CD4-positive, alpha-beta T cell treated with Interleukin-21 for 1 hour (primary cell): ENCODE data around the gene DNMT3B.
"Not testable (repeated sequence)": the region's sequence is repeated elsewhere in the genome, so short reads cannot be mapped to it uniquely, and the experiment has no call there.

Experiments
- DNase-seq: peaks from one replicate; pipeline ENCODE4 v3.0.0-alpha.2; 2020

DNMT3B gene

GRCh38 chr20:32761831-32762753 is at the start of gene DNMT3B:
Gene DNMT3B (plus strand): TSS chr20:32762385. CDS start chr20:32780324, 17,939 bp downstream.
- DNase-seq = peak; percentile 76

- DNase-seq = no peak
Observed at GRCh38 chr20:32718749-32719348, 43.3 kb upstream of the DNMT3B start.

GRCh38 chr20:32727683-32728082 is 34.5 kb upstream of the DNMT3B start:
- no peak for DNase-seq

GRCh38 chr20:32728435-32728834 is 33.8 kb upstream of the DNMT3B start:
- DNase-seq = not testable (repeated sequence)

GRCh38 chr20:32729334-32729733 is 32.9 kb upstream of the DNMT3B start:
- not testable (repeated sequence) for DNase-seq

- DNase-seq = no peak
Observed at GRCh38 chr20:32731882-32732266, 30.3 kb upstream of the DNMT3B start.

GRCh38 chr20:32737371-32738223 is 24.6 kb upstream of the DNMT3B start:
- peak; percentile 68 for DNase-seq

GRCh38 chr20:32741151-32741550 is 21.0 kb upstream of the DNMT3B start:
- no peak for DNase-seq

GRCh38 chr20:32742322-32743236 is 19.6 kb upstream of the DNMT3B start:
- DNase-seq = peak; percentile 25

- DNase-seq = peak; percentile 78
Observed at GRCh38 chr20:32743237-32744112, 18.7 kb upstream of the DNMT3B start, which contains the start of gene COMMD7. Gene COMMD7 (minus strand): TSS chr20:32743467. CDS start chr20:32743391, 76 bp downstream.

GRCh38 chr20:32749914-32750637 is 12.1 kb upstream of the DNMT3B start:
- DNase-seq = no peak

GRCh38 chr20:32751293-32751692 is 10.9 kb upstream of the DNMT3B start:
- no peak for DNase-seq

GRCh38 chr20:32751702-32752457 is 10.3 kb upstream of the DNMT3B start:
- DNase-seq = no peak

GRCh38 chr20:32752458-32753250 is 9.5 kb upstream of the DNMT3B start:
- no peak for DNase-seq

- DNase-seq = no peak
Observed at GRCh38 chr20:32753731-32754130, 8.5 kb upstream of the DNMT3B start.

- DNase-seq = no peak
Observed at GRCh38 chr20:32756156-32756555, 6.0 kb upstream of the DNMT3B start.

GRCh38 chr20:32761417-32761830 is 761 bp upstream of the DNMT3B start:
- no peak for DNase-seq

GRCh38 chr20:32762754-32763201 is 593 bp downstream of the DNMT3B start:
- DNase-seq = no peak
